ENCODE data around the gene G6PD. TPM values are rescaled to one million over a fixed set of nuclear protein-coding genes. Genes with fewer than 3 reads are reported as not detected.

G6PD gene
- total and polyA plus RNA-seq, 10 of the 15 experiments (the other 5 are each of a cell fraction or from before 2014, with no cell fraction given): 1.6 to 62.5 (median 28.4) TPM

- TF ChIP-seq ZBTB4 (CRISPR knock-in tag; IDR thresholded peaks at IDR 0.05) (no peak), HCFC1 (IDR thresholded peaks at IDR 0.05; ENCODE audit: low read length) (no peak)
These were observed 27.3 kb downstream of the G6PD start (continued) for GRCh38 chrX:154519389-154519788.

GRCh38 chrX:154517101-154517781 lies 29.4 kb downstream of the G6PD start:
- no peak overlapping the region for H3K9ac ChIP-seq (ENCODE audit: control insufficient read depth, insufficient read depth, low read length)
- RAD21 ChIA-PET (ENCODE audit: unreplicated experiment): no interaction called here
- SMC1A ChIA-PET (ENCODE audit: uncharacterized antibody, unreplicated experiment): interaction anchor here (1.0 to 1.5 kb wide), 3 partner anchors 10 to 27 kb away, joined by 3 to 7 read pairs (median 4); partner anchors contain the start of gene SLC10A3
- no peaks in the 10 kb centered on the region; the same call in 2 of the 3 replicates for H3K9me3 ChIP-seq (replicated peaks; ENCODE audit: control insufficient read depth, insufficient read depth, low read length)
- FAIRE-seq (no peak), DNase-seq (ENCODE audit: low read depth, low spot score) (no peak), ATAC-seq (no peak)
- H3K4me1 ChIP-seq (ENCODE audit: control insufficient read depth, insufficient read depth, low read length): no peaks in the 10 kb centered on the region
- CTCF ChIA-PET: interaction anchor here (2.1 kb wide), 1 partner anchor 10 kb away, joined by 8 read pairs; no protein-coding TSS in a partner anchor
- in situ Hi-C loops (cut with MboI): no loop called here
- no peaks in the 10 kb centered on the region for H4K20me1 ChIP-seq (ENCODE audit: control insufficient read depth, insufficient read depth)
- no peak overlapping the region for H2AFZ ChIP-seq (ENCODE audit: control insufficient read depth, low read depth, low read length)
- BruUV-seq (replicated peaks): no TSS peak
- 83% methylated on average over 25 of the region's 25 CpGs for WGBS (ENCODE audit: insufficient coverage, insufficient replicate concordance, low lambda C conversion rate, missing lambda C conversion rate)
- H3K4me3 ChIP-seq: no peak overlapping the region
- POLR2A ChIA-PET: interaction anchor here (0.9 to 1.1 kb wide), 2 partner anchors 10 to 120 kb away, joined by 4 read pairs; no protein-coding TSS in a partner anchor
- H3K27ac ChIP-seq (ENCODE audit: control insufficient read depth, insufficient read depth): no peak overlapping the region
- H3K79me2 ChIP-seq (ENCODE audit: control insufficient read depth, insufficient read depth, low read length): no peaks in the 10 kb centered on the region; the same call in none of the 2 replicates
- no peaks in the 10 kb centered on the region for H3K27me3 ChIP-seq (replicated peaks in 1 of 2; ENCODE audit: control insufficient read depth in 2 of 2, insufficient read depth in 2 of 2, low read length in 1 of 2)
- intact Hi-C loops (cut with micrococcal nuclease; ENCODE audit: unreplicated experiment): loop anchor here (5.0 kb wide), 1 partner anchor 40 kb away; the partner anchor contains the start of gene LAGE3
- H3K4me2 ChIP-seq (ENCODE audit: control insufficient read depth, insufficient read depth): no peak overlapping the region
- H3K36me3 ChIP-seq (ENCODE audit: control insufficient read depth in 2 of 2, insufficient read depth in 2 of 2, low read length in 1 of 2): no peaks in the 10 kb centered on the region
- TF ChIP-seq ZNF207 (IDR thresholded peaks at IDR 0.05; ENCODE audit: borderline replicate concordance) (no peak), CUX1 (IDR thresholded peaks at IDR 0.05; ENCODE audit: insufficient replicate concordance, low read depth, low read length) (no peak), ZBTB11 (CRISPR knock-in tag; IDR thresholded peaks at IDR 0.05) (no peak), MTA2 (IDR thresholded peaks at IDR 0.05; ENCODE audit: low read depth) (no peak), EGR1 (IDR thresholded peaks at IDR 0.05; ENCODE audit: borderline replicate concordance in 1 of 2, low read depth in 2 of 2, low read length in 2 of 2) (no peak), BMI1 (IDR thresholded peaks at IDR 0.05; ENCODE audit: borderline replicate concordance) (no peak)
